ENCODE data around the gene RAG2.

Gene RAG2

DNA sequence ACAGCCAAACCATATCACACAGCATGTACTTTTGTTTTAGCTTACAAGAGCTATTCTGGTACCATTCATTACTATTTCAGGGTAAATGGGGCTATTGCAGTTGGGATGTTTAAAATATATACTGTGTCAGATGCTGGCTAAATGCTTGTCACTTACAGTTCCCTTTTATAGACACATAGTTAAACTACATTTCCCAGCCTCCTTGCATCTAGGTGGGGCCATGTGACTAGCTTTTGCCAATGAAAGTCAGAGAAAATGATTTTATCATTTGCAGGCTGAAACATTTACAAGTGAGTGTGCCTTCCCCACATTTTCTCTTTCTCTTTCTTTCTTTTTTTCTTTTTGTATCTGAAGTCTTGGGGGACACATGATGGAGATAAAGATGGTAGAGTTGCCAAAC is 11.5 kb downstream of the RAG2 start:
- Histone ChIP-seq H3K27ac (no peak overlapping the region), H3K4me3 (no peak overlapping the region)
- DNase-seq (ENCODE audit: low spot score), result no peak
- TF ChIP-seq, protein P1, sequence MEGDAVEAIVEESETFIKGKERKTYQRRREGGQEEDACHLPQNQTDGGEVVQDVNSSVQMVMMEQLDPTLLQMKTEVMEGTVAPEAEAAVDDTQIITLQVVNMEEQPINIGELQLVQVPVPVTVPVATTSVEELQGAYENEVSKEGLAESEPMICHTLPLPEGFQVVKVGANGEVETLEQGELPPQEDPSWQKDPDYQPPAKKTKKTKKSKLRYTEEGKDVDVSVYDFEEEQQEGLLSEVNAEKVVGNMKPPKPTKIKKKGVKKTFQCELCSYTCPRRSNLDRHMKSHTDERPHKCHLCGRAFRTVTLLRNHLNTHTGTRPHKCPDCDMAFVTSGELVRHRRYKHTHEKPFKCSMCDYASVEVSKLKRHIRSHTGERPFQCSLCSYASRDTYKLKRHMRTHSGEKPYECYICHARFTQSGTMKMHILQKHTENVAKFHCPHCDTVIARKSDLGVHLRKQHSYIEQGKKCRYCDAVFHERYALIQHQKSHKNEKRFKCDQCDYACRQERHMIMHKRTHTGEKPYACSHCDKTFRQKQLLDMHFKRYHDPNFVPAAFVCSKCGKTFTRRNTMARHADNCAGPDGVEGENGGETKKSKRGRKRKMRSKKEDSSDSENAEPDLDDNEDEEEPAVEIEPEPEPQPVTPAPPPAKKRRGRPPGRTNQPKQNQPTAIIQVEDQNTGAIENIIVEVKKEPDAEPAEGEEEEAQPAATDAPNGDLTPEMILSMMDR (IDR thresholded peaks at IDR 0.05), result no peak

DNA sequence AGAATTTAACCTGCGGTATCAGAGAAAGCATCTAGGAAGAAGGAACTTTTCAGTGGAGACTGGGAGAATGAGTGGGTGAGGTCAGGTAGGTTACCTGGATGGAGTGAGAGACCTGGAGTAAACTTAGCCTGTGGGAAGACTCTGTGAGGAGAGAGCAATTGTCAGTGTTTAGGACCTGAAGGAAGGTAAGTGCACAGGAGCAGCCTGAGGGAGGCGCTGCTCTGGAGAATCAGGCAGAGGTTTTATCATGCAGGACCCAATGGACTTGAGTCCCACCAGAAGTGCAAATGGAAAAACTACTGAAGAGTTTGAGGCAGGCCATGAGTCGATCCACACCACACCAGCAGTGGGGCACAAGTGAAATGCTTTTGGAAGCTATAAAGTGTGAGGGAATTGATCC is 14.4 kb downstream of the RAG2 start:
- no peak for DNase-seq (ENCODE audit: low spot score)
- Histone ChIP-seq H3K4me3 (no peak overlapping the region), H3K27ac (no peak overlapping the region)
- TF ChIP-seq, protein P1 (IDR thresholded peaks at IDR 0.05), result no peak

DNA sequence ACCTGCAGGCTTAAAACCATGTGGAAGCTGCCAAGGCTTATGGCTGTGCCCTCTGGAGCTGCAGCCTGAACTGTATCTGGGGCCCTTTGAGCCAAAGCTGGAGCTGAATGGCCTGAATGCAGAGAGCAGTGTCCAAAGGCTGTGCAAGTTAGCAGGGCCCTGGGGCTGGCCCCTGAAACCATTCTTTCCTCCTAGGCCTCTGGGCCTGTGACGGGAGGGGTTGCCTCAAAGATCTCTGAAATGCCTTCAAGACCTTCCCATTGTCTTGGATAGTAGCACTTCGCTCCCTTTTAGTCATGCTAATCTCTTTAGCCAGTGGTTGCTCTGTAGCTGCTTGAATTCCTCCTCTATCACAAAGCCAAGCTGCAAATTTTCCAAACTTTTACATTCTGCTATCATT is 16.5 kb downstream of the RAG2 start:
- TF ChIP-seq, protein P1 (IDR thresholded peaks at IDR 0.05), result no peak

DNA sequence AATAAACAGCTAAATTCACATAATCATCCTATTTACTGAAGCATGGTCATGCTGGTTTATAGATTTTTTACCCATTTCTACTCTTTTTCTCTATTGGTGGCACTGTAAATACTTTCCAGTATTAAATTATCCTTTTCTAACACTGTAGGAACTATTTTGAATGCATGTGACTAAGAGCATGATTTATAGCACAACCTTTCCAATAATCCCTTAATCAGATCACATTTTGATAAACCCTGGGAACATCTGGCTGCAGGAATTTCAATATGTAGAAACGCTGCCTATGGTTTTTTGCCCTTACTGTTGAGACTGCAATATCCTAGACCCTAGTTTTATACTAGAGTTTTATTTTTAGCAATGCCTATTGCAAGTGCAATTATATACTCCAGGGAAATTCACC is 19.6 kb downstream of the RAG2 start:
- TF ChIP-seq, protein P1 (IDR thresholded peaks at IDR 0.05), result no peak
- no peak for DNase-seq (ENCODE audit: low spot score)
- Histone ChIP-seq H3K4me3 (no peak overlapping the region), H3K27ac (no peak overlapping the region)

More for the DNA sequence above, 16.5 kb downstream of the RAG2 start:
- Histone ChIP-seq H3K4me3 (no peak overlapping the region), H3K27ac (no peak overlapping the region)
- no peak for DNase-seq (ENCODE audit: low spot score)

DNA sequence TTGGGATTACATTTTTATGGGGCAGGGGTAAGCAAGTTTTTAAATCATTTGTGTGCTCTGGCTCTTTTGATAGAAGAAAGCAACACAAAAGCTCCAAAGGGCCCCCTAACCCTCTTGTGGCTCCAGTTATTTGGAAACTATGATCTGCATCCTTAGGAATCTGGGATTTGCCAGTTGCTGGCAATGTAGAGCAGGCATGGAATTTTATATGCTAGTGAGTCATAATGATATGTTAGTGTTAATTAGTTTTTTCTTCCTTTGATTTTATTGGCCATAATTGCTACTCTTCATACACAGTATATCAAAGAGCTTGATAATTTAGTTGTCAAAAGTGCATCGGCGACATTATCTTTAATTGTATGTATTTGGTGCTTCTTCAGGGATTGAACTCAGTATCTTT is 20.2 kb downstream of the RAG2 start:
- DNase-seq (ENCODE audit: low spot score), result no peak
- H3K4me3 ChIP-seq, result no peak overlapping the region
- TF ChIP-seq, protein P1 (IDR thresholded peaks at IDR 0.05), result no peak
- H3K27ac ChIP-seq, result no peak overlapping the region

DNA sequence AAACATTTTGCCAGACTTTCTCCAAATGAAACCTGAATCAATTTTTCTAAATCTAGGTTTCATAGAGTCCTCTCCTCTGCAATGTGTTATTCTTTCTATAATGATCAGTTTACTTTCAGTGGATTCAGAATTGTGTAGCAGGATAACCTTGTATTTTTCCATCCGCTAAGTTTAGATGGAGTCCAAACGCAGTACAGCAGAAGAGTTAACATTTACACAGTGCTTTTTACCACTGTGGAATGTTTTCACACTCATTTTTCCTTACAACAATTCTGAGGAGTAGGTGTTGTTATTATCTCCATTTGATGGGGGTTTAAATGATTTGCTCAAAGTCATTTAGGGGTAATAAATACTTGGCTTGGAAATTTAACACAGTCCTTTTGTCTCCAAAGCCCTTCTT is 20.7 kb downstream of the RAG2 start:
- no peak for DNase-seq (ENCODE audit: low spot score)
- TF ChIP-seq, protein P1 (IDR thresholded peaks at IDR 0.05), result no peak
- H3K4me3 ChIP-seq, result no peak overlapping the region
- peak overlapping the region in 1 of 2 donors; percentile 9 for H3K27ac ChIP-seq

DNA sequence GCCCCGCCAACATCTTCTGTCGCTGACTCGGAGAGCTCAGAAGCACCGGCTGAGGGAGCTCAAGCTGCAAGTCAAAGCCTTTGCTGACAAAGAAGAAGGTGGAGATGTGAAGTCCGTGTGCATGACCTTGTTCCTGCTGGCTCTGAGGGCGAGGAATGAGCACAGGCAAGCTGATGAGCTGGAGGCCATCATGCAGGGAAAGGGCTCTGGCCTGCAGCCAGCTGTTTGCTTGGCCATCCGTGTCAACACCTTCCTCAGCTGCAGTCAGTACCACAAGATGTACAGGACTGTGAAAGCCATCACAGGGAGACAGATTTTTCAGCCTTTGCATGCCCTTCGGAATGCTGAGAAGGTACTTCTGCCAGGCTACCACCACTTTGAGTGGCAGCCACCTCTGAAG is 23.6 kb downstream of the RAG2 start:
- Histone ChIP-seq H3K27ac (no peak overlapping the region), H3K4me3 (no peak overlapping the region)
- DNase-seq (ENCODE audit: low spot score), result no peak
- TF ChIP-seq, protein P1 (IDR thresholded peaks at IDR 0.05), result no peak
